ENCODE measurements around the gene RPP14. TPM values are rescaled to one million over a fixed set of nuclear protein-coding genes. Genes with fewer than 3 reads are reported as not detected.

RPP14 gene
- total and polyA plus RNA-seq, 10 of the 15 experiments (the other 5 are each of a cell fraction or from before 2014, with no cell fraction given): 9.1 to 21.2 (median 12.7) TPM

- TF ChIP-seq ZNF217 (IDR thresholded peaks at IDR 0.05) (peak; percentile 48; the same call in 1 of the 2 replicates), MEF2B (IDR thresholded peaks at IDR 0.05; ENCODE audit: partially characterized antibody, poor library complexity, severe bottlenecking) (no peak), ETV6 (conservative IDR thresholded peaks at IDR 0.05 in 1 of 2, IDR thresholded peaks at IDR 0.05 in 1 of 2; ENCODE audit: borderline replicate concordance in 1 of 2, low read depth in 1 of 2) (peak in 1 of 2 experiments; percentile 10; a peak in 1 of 4 replicates), ZNF592 (IDR thresholded peaks at IDR 0.05) (peak; percentile 81), ZSCAN29 (IDR thresholded peaks at IDR 0.05) (peak; percentile 100), RB1 (IDR thresholded peaks at IDR 0.05; ENCODE audit: borderline replicate concordance) (peak; percentile 93; the same call in 1 of the 2 replicates), BHLHE40 (IDR thresholded peaks at IDR 0.05; ENCODE audit: borderline replicate concordance in 1 of 2, low read depth in 2 of 2, low read length in 1 of 2) (peak; percentile 75 to 86), RFX5 (IDR thresholded peaks at IDR 0.05; ENCODE audit: low read depth, low read length) (0 out of 2 replicates have a peak, but pooled peaks have one; percentile 47), KLF5 (IDR thresholded peaks at IDR 0.05; ENCODE audit: partially characterized antibody) (no peak), DPF2 (IDR thresholded peaks at IDR 0.05) (peak; percentile 87), IRF5 (IDR thresholded peaks at IDR 0.05; ENCODE audit: borderline replicate concordance) (no peak), WRNIP1 (IDR thresholded peaks at IDR 0.05; ENCODE audit: borderline replicate concordance, low read depth, low read length) (no peak), JUND (IDR thresholded peaks at IDR 0.05; ENCODE audit: low read depth, low read length) (peak; percentile 93), IRF3 (IDR thresholded peaks at IDR 0.05) (no peak; the same call in 1 of the 2 replicates), TARDBP (IDR thresholded peaks at IDR 0.05; ENCODE audit: borderline replicate concordance) (peak; percentile 11; the same call in 1 of the 2 replicates), YY1 (IDR thresholded peaks at IDR 0.05; ENCODE audit: low read depth, low read length) (peak; percentile 77), BCL3 (IDR thresholded peaks at IDR 0.05; ENCODE audit: borderline replicate concordance, insufficient read depth, low read depth, low read length, poor library complexity, severe bottlenecking) (no peak), CREB1 (IDR thresholded peaks at IDR 0.05; ENCODE audit: low read depth) (peak; percentile 97), HDAC6 (IDR thresholded peaks at IDR 0.05; ENCODE audit: unreplicated experiment) (no peak), ATF7 (IDR thresholded peaks at IDR 0.05; ENCODE audit: low read depth) (peak; percentile 100), ZNF384 (IDR thresholded peaks at IDR 0.05; ENCODE audit: borderline replicate concordance, low read depth, low read length) (no peak), STAT3 (IDR thresholded peaks at IDR 0.05; ENCODE audit: low read depth, low read length) (no peak)
Measured at GRCh38 chr3:58305882-58306711, at the start of gene RPP14, which contains the start of gene HTD2 (continued).

All from GM12878 (cell line).